HepG2 (cell line): ENCODE measurements around the gene UBE2E1. TPM values are rescaled to one million over a fixed set of nuclear protein-coding genes. Genes with fewer than 3 reads are reported as not detected.

Source experiments
- DNMT3B ChIP-seq: conservative IDR thresholded peaks from 2 replicates; pipeline ENCODE4 v1.6.1; 2016; ENCODE audit warnings: missing biosample characterization, control low read depth
- NBN ChIP-seq: fragments of 450-650 bp; conservative IDR thresholded peaks from 2 replicates; pipeline ENCODE4 v1.6.1; 2017
- RFX5 ChIP-seq: IDR thresholded peaks from 2 replicates; pipeline ENCODE4 v1.6.1; 2011; ENCODE audit warnings: low read depth, low read length, improper control_type of control experiment
- RXRB ChIP-seq: IDR thresholded peaks from 2 replicates; pipeline ENCODE4 v1.6.1; 2016; ENCODE audit warnings: borderline replicate concordance, missing genetic modification reagents, missing compliant biosample characterization
- SMC3 ChIP-seq: IDR thresholded peaks from 2 replicates; pipeline ENCODE4 v1.6.1; 2011; ENCODE audit warnings: low read length, improper control_type of control experiment
- SNAI1 ChIP-seq: sonication (generic); formaldehyde crosslinking; IDR thresholded peaks from 2 replicates; pipeline ENCODE4 v1.5.0; 2020; ENCODE audit warnings: mild to moderate bottlenecking, missing genetic modification reagents, borderline replicate concordance
- TAF1 ChIP-seq: sonication (generic); formaldehyde crosslinking; IDR thresholded peaks from 2 replicates; pipeline ENCODE4 v1.4.0; 2020; ENCODE audit warnings: missing genetic modification reagents
- TCF12 ChIP-seq, 2 experiments: fragments of 450-650 bp in 1 of 2; sonication (generic) in 1 of 2; formaldehyde crosslinking in 1 of 2; IDR thresholded peaks; 2 replicates each; pipeline versions ENCODE4 v1.6.1 to v1.8.0; 2017 to 2022; ENCODE audit warnings: antibody characterized with exemption in 1 of 2, mild to moderate bottlenecking in 1 of 2, missing genetic modification reagents in 1 of 2, moderate library complexity in 1 of 2
- ZBTB1 ChIP-seq: sonication (generic); formaldehyde crosslinking; IDR thresholded peaks from 2 replicates; pipeline ENCODE4 v1.4.0; 2020; ENCODE audit warnings: missing genetic modification reagents, borderline replicate concordance
- ZBTB40 ChIP-seq, 2 experiments: fragments of 450-650 bp in 1 of 2; sonication (generic) in 1 of 2; formaldehyde crosslinking in 1 of 2; IDR thresholded peaks; 2 replicates each; pipeline versions ENCODE4 v1.6.1 to v1.8.0; 2016 to 2022; ENCODE audit warnings: antibody characterized with exemption in 1 of 2, mild to moderate bottlenecking in 1 of 2, missing genetic modification reagents in 1 of 2
- ZBTB8A ChIP-seq: sonication (generic); formaldehyde crosslinking; IDR thresholded peaks from 2 replicates; pipeline ENCODE4 v1.4.0; 2020; ENCODE audit warnings: mild to moderate bottlenecking, low read depth, missing genetic modification reagents, borderline replicate concordance
- ZNF263 ChIP-seq: sonication (generic); formaldehyde crosslinking; IDR thresholded peaks from 2 replicates; pipeline ENCODE4 v1.4.0; 2020; ENCODE audit warnings: missing genetic modification reagents
- ZNF3 ChIP-seq: IDR thresholded peaks from 2 replicates; pipeline ENCODE4 v1.7.0; 2017; ENCODE audit warnings: inconsistent platforms
- ZNF446 ChIP-seq: sonication (generic); formaldehyde crosslinking; IDR thresholded peaks from 2 replicates; pipeline ENCODE4 v1.5.0; 2020; ENCODE audit warnings: mild to moderate bottlenecking, missing genetic modification reagents
- ZNF546 ChIP-seq: sonication (generic); formaldehyde crosslinking; conservative IDR thresholded peaks from 2 replicates; pipeline ENCODE4 v1.8.1; 2023; ENCODE audit warnings: mild to moderate bottlenecking, missing genetic modification reagents
- ZNF672 ChIP-seq: sonication (generic); formaldehyde crosslinking; IDR thresholded peaks from 2 replicates; pipeline ENCODE4 v1.8.1; 2022; ENCODE audit warnings: missing genetic modification reagents
- ZNF678 ChIP-seq: sonication (generic); formaldehyde crosslinking; IDR thresholded peaks from 2 replicates; pipeline ENCODE4 v1.4.0; 2020; ENCODE audit warnings: mild to moderate bottlenecking, missing genetic modification reagents
- ZNF749 ChIP-seq: sonication (generic); formaldehyde crosslinking; IDR thresholded peaks from 2 replicates; pipeline ENCODE4 v1.8.0; 2022; ENCODE audit warnings: mild to moderate bottlenecking, missing genetic modification reagents, moderate library complexity, borderline replicate concordance
- polyA plus RNA-seq, 8 experiments: library from polyadenylated mRNA; depleted of rRNA in 3 of 8; stranded (reverse) in 7 of 8; unstranded in 1 of 8; fragments of >200 nt; fragmentation: Illumina TruSeq in 4 of 8; extraction: Trizol in 4 of 8; gene quantifications; 2 replicates each; pipeline versions ENCODE4 v1.2.1 to v1.2.3, GENCODE V29; 2011 to 2016; ENCODE audit warnings: low read depth in 4 of 8, missing spikeins in 1 of 8, mixed read lengths in 1 of 8; ENCODE audit not compliant: insufficient read depth in 1 of 8
- total RNA-seq, 5 experiments: library from RNA; depleted of rRNA; stranded (reverse); fragments of >200 nt; fragmentation: Illumina TruSeq; extraction: Trizol; gene quantifications; 2 replicates each; pipeline ENCODE4 v1.2.3, GENCODE V29; 2016; ENCODE audit warnings: low read depth in 1 of 5
- TF ChIP-seq, protein P1 (sequence below): sonication (generic); formaldehyde crosslinking; IDR thresholded peaks from 2 replicates; pipeline ENCODE4 v1.5.0; 2020; ENCODE audit warnings: missing genetic modification reagents, mild to moderate bottlenecking, borderline replicate concordance

UBE2E1 gene
- total and polyA plus RNA-seq, 2 of the 13 experiments (the other 11 are each of a cell fraction or from before 2014, with no cell fraction given): 55.4 to 61.8 TPM

DNA sequence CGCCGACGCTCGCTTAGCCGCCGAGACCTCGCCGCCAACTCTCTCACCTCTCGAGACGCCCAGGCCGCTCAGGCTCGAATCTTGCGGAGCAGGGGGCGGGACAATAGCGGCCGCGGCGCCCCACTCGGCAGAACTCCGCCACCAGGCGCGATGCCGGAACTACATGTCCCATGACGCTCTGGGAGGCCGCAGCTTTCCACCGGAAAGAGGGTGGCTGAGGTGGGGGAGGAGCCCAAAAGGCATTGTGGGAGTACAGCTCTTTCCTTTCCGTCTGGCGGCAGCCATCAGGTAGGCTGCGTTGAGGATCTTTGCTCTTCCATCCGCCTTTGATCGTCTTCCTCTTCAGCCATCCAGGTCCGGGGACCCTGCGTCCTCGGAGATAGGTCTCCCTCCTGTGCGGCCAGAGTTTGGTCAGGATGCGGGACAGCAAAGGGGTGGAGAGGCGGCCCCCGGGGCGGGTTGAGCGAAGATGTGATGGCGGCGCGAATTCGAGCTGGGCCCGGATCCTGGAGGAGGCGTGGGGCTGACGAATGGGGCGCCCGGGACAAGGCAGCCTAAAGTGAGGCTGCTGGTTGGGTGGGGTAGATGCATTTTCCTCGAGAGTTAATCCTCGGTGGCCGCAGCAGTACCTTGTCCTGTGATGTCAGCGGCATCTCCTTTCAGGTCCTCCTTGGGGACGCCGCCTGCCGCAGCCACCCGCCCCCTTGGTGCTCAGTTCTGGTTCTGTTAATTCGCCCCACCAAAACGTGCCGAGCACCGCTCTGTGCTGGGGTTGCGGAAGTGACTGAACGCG lies 111.3 kb downstream of the UBE2E1 start, which contains the start of the genes NKIRAS1 and RPL15 (continued):
- no peak for TF ChIP-seq ZBTB40 (IDR thresholded peaks at IDR 0.05)
- TF ChIP-seq ZBTB40 (CRISPR knock-in tag; IDR thresholded peaks at IDR 0.05): peak; percentile 86; the same call in 1 of the 2 replicates
- peak; percentile 66; the same call in 1 of the 2 replicates for TF ChIP-seq ZNF749 (CRISPR knock-in tag)
- peak; percentile 62 for TF ChIP-seq RXRB (CRISPR knock-in tag)
- 0 out of 2 replicates have a peak, but pooled peaks have one; percentile 8 for TF ChIP-seq RFX5
- no peak for TF ChIP-seq SMC3
- TF ChIP-seq TCF12 (IDR thresholded peaks at IDR 0.05): no peak
- TF ChIP-seq TCF12 (CRISPR knock-in tag; IDR thresholded peaks at IDR 0.05): peak; percentile 75; the same call in 1 of the 2 replicates
- TF ChIP-seq ZNF546: peak; percentile 79; the same call in 1 of the 2 replicates
- TF ChIP-seq SNAI1 (CRISPR knock-in tag): peak; percentile 61
- TF ChIP-seq, protein P1, sequence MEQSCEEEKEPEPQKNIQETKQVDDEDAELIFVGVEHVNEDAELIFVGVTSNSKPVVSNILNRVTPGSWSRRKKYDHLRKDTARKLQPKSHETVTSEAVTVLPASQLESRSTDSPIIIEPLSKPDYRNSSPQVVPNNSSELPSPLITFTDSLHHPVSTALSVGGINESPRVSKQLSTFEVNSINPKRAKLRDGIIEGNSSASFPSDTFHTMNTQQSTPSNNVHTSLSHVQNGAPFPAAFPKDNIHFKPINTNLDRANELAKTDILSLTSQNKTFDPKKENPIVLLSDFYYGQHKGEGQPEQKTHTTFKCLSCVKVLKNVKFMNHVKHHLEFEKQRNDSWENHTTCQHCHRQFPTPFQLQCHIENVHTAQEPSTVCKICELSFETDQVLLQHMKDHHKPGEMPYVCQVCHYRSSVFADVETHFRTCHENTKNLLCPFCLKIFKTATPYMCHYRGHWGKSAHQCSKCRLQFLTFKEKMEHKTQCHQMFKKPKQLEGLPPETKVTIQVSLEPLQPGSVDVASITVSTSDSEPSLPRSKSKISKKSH (CRISPR knock-in tag): peak; percentile 91
- no peak for TF ChIP-seq ZNF263 (CRISPR knock-in tag)
- TF ChIP-seq ZBTB1: no peak
- TF ChIP-seq ZBTB8A (CRISPR knock-in tag): no peak; the same call in 1 of the 2 replicates
- TF ChIP-seq DNMT3B (CRISPR knock-in tag): peak; percentile 67; the same call in 1 of the 2 replicates
- TF ChIP-seq ZNF672 (CRISPR knock-in tag): peak; percentile 67; the same call in 1 of the 2 replicates
- TF ChIP-seq ZNF446 (CRISPR knock-in tag): no peak
- TF ChIP-seq ZNF678 (CRISPR knock-in tag): peak; percentile 15; the same call in 1 of the 2 replicates
- TF ChIP-seq ZNF3 (CRISPR knock-in tag): no peak
- no peak for TF ChIP-seq NBN
- TF ChIP-seq TAF1 (CRISPR knock-in tag): peak; percentile 99
